ENCODE data around the gene MACROD2.

DNA sequence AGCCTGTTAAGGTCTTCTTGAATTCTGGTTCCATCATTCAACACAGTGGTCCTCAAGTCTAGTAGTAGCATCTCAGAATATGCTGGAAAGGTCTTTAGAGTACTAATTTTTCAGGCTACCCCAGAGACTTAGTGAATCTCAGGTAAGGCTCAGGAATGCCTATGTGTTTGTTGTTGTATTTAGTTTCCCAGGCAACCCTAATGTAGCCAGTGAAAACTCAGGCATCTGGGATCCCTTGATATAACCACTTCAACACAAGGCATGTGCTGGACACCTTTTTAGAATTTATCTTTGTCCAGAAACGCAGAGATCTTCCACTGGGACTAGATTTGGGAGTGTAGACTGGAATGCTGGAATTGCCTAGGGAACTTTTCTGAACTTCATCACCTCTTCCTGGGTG, 940.0 kb downstream of the MACROD2 start:
- TF ChIP-seq, protein P1, sequence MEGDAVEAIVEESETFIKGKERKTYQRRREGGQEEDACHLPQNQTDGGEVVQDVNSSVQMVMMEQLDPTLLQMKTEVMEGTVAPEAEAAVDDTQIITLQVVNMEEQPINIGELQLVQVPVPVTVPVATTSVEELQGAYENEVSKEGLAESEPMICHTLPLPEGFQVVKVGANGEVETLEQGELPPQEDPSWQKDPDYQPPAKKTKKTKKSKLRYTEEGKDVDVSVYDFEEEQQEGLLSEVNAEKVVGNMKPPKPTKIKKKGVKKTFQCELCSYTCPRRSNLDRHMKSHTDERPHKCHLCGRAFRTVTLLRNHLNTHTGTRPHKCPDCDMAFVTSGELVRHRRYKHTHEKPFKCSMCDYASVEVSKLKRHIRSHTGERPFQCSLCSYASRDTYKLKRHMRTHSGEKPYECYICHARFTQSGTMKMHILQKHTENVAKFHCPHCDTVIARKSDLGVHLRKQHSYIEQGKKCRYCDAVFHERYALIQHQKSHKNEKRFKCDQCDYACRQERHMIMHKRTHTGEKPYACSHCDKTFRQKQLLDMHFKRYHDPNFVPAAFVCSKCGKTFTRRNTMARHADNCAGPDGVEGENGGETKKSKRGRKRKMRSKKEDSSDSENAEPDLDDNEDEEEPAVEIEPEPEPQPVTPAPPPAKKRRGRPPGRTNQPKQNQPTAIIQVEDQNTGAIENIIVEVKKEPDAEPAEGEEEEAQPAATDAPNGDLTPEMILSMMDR (IDR thresholded peaks at IDR 0.05 in 2 of 3, conservative IDR thresholded peaks at IDR 0.05 in 1 of 3; ENCODE audit: borderline replicate concordance in 1 of 3, insufficient read depth in 1 of 3, low read depth in 2 of 3, low read length in 2 of 3) = no peak
- TF ChIP-seq, protein P2, sequence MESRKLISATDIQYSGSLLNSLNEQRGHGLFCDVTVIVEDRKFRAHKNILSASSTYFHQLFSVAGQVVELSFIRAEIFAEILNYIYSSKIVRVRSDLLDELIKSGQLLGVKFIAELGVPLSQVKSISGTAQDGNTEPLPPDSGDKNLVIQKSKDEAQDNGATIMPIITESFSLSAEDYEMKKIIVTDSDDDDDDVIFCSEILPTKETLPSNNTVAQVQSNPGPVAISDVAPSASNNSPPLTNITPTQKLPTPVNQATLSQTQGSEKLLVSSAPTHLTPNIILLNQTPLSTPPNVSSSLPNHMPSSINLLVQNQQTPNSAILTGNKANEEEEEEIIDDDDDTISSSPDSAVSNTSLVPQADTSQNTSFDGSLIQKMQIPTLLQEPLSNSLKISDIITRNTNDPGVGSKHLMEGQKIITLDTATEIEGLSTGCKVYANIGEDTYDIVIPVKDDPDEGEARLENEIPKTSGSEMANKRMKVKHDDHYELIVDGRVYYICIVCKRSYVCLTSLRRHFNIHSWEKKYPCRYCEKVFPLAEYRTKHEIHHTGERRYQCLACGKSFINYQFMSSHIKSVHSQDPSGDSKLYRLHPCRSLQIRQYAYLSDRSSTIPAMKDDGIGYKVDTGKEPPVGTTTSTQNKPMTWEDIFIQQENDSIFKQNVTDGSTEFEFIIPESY (IDR thresholded peaks at IDR 0.05; ENCODE audit: extremely low read depth, insufficient replicate concordance, low read length) = no peak
- TF ChIP-seq POLR2AphosphoS5 (IDR thresholded peaks at IDR 0.05; ENCODE audit: low read depth, low read length) = no peak
- TF ChIP-seq CEBPB (IDR thresholded peaks at IDR 0.05; ENCODE audit: low read depth) = no peak
- TF ChIP-seq EZH2 (IDR thresholded peaks at IDR 0.05) = no peak
- no peak for TF ChIP-seq POLR2A (IDR thresholded peaks at IDR 0.05; ENCODE audit: borderline replicate concordance, extremely low read depth, insufficient read depth, insufficient read length)
- TF ChIP-seq, protein P3, sequence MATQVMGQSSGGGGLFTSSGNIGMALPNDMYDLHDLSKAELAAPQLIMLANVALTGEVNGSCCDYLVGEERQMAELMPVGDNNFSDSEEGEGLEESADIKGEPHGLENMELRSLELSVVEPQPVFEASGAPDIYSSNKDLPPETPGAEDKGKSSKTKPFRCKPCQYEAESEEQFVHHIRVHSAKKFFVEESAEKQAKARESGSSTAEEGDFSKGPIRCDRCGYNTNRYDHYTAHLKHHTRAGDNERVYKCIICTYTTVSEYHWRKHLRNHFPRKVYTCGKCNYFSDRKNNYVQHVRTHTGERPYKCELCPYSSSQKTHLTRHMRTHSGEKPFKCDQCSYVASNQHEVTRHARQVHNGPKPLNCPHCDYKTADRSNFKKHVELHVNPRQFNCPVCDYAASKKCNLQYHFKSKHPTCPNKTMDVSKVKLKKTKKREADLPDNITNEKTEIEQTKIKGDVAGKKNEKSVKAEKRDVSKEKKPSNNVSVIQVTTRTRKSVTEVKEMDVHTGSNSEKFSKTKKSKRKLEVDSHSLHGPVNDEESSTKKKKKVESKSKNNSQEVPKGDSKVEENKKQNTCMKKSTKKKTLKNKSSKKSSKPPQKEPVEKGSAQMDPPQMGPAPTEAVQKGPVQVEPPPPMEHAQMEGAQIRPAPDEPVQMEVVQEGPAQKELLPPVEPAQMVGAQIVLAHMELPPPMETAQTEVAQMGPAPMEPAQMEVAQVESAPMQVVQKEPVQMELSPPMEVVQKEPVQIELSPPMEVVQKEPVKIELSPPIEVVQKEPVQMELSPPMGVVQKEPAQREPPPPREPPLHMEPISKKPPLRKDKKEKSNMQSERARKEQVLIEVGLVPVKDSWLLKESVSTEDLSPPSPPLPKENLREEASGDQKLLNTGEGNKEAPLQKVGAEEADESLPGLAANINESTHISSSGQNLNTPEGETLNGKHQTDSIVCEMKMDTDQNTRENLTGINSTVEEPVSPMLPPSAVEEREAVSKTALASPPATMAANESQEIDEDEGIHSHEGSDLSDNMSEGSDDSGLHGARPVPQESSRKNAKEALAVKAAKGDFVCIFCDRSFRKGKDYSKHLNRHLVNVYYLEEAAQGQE (IDR thresholded peaks at IDR 0.05; ENCODE audit: low read depth) = no peak
- no peak for TF ChIP-seq SP1 (IDR thresholded peaks at IDR 0.05; ENCODE audit: low read depth)
- no peak for TF ChIP-seq ZNF274 (IDR thresholded peaks at IDR 0.05; ENCODE audit: low read depth, low read length)
- TF ChIP-seq EZH2phosphoT487 (IDR thresholded peaks at IDR 0.05; ENCODE audit: borderline replicate concordance) = no peak
- no peak for TF ChIP-seq EGR1 (IDR thresholded peaks at IDR 0.05; ENCODE audit: low read depth)
- no peak for TF ChIP-seq RAD21 (IDR thresholded peaks at IDR 0.05; ENCODE audit: low read depth)
- no peak for TF ChIP-seq JUND (IDR thresholded peaks at IDR 0.05)
- TF ChIP-seq TCF7L2 (IDR thresholded peaks at IDR 0.05; ENCODE audit: borderline replicate concordance, extremely low read depth, insufficient read depth, insufficient read length) = no peak

Measured in HCT116 (cell line).